Neural cell (in vitro differentiated cells): ENCODE measurements around the gene CDC73.

Source experiments
- POLR2AphosphoS5 ChIP-seq: IDR thresholded peaks from 2 replicates; pipeline ENCODE4 v1.6.1; 2012
- RAD21 ChIP-seq: fragments of 450-650 bp; conservative IDR thresholded peaks from 2 replicates; pipeline ENCODE4 v1.6.1; 2014; ENCODE audit warnings: antibody characterized with exemption, mild to moderate bottlenecking, moderate library complexity
- SMC3 ChIP-seq: fragments of 450-650 bp; conservative IDR thresholded peaks from 2 replicates; pipeline ENCODE4 v1.6.1; 2014; ENCODE audit warnings: antibody characterized with exemption, mild to moderate bottlenecking, moderate library complexity; ENCODE audit not compliant: poor library complexity
- TAF1 ChIP-seq: IDR thresholded peaks from 2 replicates; pipeline ENCODE4 v1.6.1; 2012; ENCODE audit warnings: low read depth
- TF ChIP-seq, protein P1 (sequence below): fragments of 450-650 bp; IDR thresholded peaks from 2 replicates; pipeline ENCODE4 v1.5.1; 2014; ENCODE audit warnings: antibody characterized with exemption, mild to moderate bottlenecking, moderate library complexity; ENCODE audit not compliant: poor library complexity, severe bottlenecking
- TF ChIP-seq, protein P2 (sequence below): IDR thresholded peaks from 2 replicates; pipeline ENCODE4 v1.6.1; 2012; ENCODE audit warnings: borderline replicate concordance

DNA sequence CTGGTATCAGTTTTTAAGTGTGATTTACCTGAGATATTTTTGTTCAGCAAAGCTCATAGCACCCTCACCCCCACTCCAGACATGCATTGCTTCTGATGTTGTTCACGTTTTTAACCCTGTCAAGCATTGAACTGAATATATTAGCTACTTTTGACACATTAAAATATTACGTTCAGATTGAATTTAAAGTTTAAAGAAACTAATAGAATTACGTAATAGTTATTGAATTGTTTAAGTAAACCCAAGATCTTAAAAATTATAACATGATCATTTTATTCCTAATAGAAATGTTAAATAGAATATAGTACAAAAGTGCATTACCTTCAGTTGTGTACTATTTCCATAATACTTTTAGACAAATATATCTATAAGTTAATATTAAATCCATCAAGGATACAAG is 35.5 kb upstream of the CDC73 start:
- TF ChIP-seq, protein P1, sequence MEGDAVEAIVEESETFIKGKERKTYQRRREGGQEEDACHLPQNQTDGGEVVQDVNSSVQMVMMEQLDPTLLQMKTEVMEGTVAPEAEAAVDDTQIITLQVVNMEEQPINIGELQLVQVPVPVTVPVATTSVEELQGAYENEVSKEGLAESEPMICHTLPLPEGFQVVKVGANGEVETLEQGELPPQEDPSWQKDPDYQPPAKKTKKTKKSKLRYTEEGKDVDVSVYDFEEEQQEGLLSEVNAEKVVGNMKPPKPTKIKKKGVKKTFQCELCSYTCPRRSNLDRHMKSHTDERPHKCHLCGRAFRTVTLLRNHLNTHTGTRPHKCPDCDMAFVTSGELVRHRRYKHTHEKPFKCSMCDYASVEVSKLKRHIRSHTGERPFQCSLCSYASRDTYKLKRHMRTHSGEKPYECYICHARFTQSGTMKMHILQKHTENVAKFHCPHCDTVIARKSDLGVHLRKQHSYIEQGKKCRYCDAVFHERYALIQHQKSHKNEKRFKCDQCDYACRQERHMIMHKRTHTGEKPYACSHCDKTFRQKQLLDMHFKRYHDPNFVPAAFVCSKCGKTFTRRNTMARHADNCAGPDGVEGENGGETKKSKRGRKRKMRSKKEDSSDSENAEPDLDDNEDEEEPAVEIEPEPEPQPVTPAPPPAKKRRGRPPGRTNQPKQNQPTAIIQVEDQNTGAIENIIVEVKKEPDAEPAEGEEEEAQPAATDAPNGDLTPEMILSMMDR: no peak
- TF ChIP-seq RAD21 (no peak), TAF1 (no peak), POLR2AphosphoS5 (no peak), SMC3 (no peak)
- TF ChIP-seq, protein P2, sequence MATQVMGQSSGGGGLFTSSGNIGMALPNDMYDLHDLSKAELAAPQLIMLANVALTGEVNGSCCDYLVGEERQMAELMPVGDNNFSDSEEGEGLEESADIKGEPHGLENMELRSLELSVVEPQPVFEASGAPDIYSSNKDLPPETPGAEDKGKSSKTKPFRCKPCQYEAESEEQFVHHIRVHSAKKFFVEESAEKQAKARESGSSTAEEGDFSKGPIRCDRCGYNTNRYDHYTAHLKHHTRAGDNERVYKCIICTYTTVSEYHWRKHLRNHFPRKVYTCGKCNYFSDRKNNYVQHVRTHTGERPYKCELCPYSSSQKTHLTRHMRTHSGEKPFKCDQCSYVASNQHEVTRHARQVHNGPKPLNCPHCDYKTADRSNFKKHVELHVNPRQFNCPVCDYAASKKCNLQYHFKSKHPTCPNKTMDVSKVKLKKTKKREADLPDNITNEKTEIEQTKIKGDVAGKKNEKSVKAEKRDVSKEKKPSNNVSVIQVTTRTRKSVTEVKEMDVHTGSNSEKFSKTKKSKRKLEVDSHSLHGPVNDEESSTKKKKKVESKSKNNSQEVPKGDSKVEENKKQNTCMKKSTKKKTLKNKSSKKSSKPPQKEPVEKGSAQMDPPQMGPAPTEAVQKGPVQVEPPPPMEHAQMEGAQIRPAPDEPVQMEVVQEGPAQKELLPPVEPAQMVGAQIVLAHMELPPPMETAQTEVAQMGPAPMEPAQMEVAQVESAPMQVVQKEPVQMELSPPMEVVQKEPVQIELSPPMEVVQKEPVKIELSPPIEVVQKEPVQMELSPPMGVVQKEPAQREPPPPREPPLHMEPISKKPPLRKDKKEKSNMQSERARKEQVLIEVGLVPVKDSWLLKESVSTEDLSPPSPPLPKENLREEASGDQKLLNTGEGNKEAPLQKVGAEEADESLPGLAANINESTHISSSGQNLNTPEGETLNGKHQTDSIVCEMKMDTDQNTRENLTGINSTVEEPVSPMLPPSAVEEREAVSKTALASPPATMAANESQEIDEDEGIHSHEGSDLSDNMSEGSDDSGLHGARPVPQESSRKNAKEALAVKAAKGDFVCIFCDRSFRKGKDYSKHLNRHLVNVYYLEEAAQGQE: no peak
